ENCODE results near the gene TFEB.
A peak's percentile ranks its signal among the peaks of the same experiment; 100 is the strongest.

Gene TFEB

GRCh38 chr6:41736186-41736733 lies 852 bp upstream of the TFEB start:
- H3K4me3 ChIP-seq (ENCODE audit: low read length in 2 of 2): peak overlapping the region in 1 of 2 donors; percentile 15

GRCh38 chr6:41734666-41735426 lies 562 bp downstream of the TFEB start:
- Histone ChIP-seq H3K27ac (ENCODE audit: low read length) (peak overlapping the region; percentile 82), H3K4me3 (ENCODE audit: low read length in 2 of 2) (peak overlapping the region; percentile 84 to 86), H3K27me3 (ENCODE audit: control insufficient read depth in 1 of 2, insufficient read depth in 2 of 2, low read length in 2 of 2) (no peaks in the 10 kb centered on the region), H3K36me3 (ENCODE audit: control insufficient read depth in 2 of 2, insufficient read depth in 2 of 2, low read length in 2 of 2) (no peaks in the 10 kb centered on the region), H3K9ac (ENCODE audit: low read length in 2 of 2) (peak overlapping the region; percentile 74 to 82), H3K4me1 (ENCODE audit: control insufficient read depth, insufficient read depth, low read length) (peaks cover 45% of the 10 kb centered on the region), H3K9me3 (ENCODE audit: control insufficient read depth in 2 of 2, low read length in 2 of 2) (no peaks in the 10 kb centered on the region)

More at GRCh38 chr6:41736186-41736733, 852 bp upstream of the TFEB start:
- H3K9me3 ChIP-seq (ENCODE audit: control insufficient read depth in 2 of 2, low read length in 2 of 2): no peaks in the 10 kb centered on the region
- no peaks in the 10 kb centered on the region for H3K27me3 ChIP-seq (ENCODE audit: control insufficient read depth in 1 of 2, insufficient read depth in 2 of 2, low read length in 2 of 2)
- H3K27ac ChIP-seq (ENCODE audit: low read length): no peak overlapping the region
- H3K4me1 ChIP-seq (ENCODE audit: control insufficient read depth, insufficient read depth, low read length): peaks cover 31% of the 10 kb centered on the region
- H3K9ac ChIP-seq (ENCODE audit: low read length in 2 of 2): no peak overlapping the region
- H3K36me3 ChIP-seq (ENCODE audit: control insufficient read depth in 2 of 2, insufficient read depth in 2 of 2, low read length in 2 of 2): no peaks in the 10 kb centered on the region

- H3K27ac ChIP-seq (ENCODE audit: low read length): peak overlapping the region; percentile 82
- no peaks in the 10 kb centered on the region for H3K27me3 ChIP-seq (ENCODE audit: control insufficient read depth in 1 of 2, insufficient read depth in 2 of 2, low read length in 2 of 2)
- peak overlapping the region; percentile 84 to 86 for H3K4me3 ChIP-seq (ENCODE audit: low read length in 2 of 2)
- peak overlapping the region; percentile 51 to 82 for H3K9ac ChIP-seq (ENCODE audit: low read length in 2 of 2)
- no peaks in the 10 kb centered on the region for H3K9me3 ChIP-seq (ENCODE audit: control insufficient read depth in 2 of 2, low read length in 2 of 2)
- H3K36me3 ChIP-seq (ENCODE audit: control insufficient read depth in 2 of 2, insufficient read depth in 2 of 2, low read length in 2 of 2): no peaks in the 10 kb centered on the region
- peaks cover 45% of the 10 kb centered on the region for H3K4me1 ChIP-seq (ENCODE audit: control insufficient read depth, insufficient read depth, low read length)
Observed at GRCh38 chr6:41733707-41734665, 1.4 kb downstream of the TFEB start.

- Histone ChIP-seq H3K27ac (ENCODE audit: low read length) (peak overlapping the region; percentile 82), H3K9me3 (ENCODE audit: control insufficient read depth in 2 of 2, low read length in 2 of 2) (no peaks in the 10 kb centered on the region), H3K9ac (ENCODE audit: low read length in 2 of 2) (peak overlapping the region; percentile 51 to 82), H3K4me3 (ENCODE audit: low read length in 2 of 2) (peak overlapping the region; percentile 84 to 86), H3K36me3 (ENCODE audit: control insufficient read depth in 2 of 2, insufficient read depth in 2 of 2, low read length in 2 of 2) (no peaks in the 10 kb centered on the region), H3K4me1 (ENCODE audit: control insufficient read depth, insufficient read depth, low read length) (peaks cover 45% of the 10 kb centered on the region), H3K27me3 (ENCODE audit: control insufficient read depth in 1 of 2, insufficient read depth in 2 of 2, low read length in 2 of 2) (no peaks in the 10 kb centered on the region)
Observed at GRCh38 chr6:41733360-41733706, 2.1 kb downstream of the TFEB start.

- H3K9ac ChIP-seq (ENCODE audit: low read length in 2 of 2): no peak overlapping the region
- peak overlapping the region; percentile 84 to 86 for H3K4me3 ChIP-seq (ENCODE audit: low read length in 2 of 2)
- peaks cover 0 to 5% of the 10 kb centered on the region in 2 donors for H3K36me3 ChIP-seq (ENCODE audit: control insufficient read depth in 2 of 2, insufficient read depth in 2 of 2, low read length in 2 of 2)
- no peaks in the 10 kb centered on the region for H3K27me3 ChIP-seq (ENCODE audit: control insufficient read depth in 1 of 2, insufficient read depth in 2 of 2, low read length in 2 of 2)
- peak overlapping the region; percentile 82 for H3K27ac ChIP-seq (ENCODE audit: low read length)
- no peaks in the 10 kb centered on the region for H3K9me3 ChIP-seq (ENCODE audit: control insufficient read depth in 2 of 2, low read length in 2 of 2)
- peaks cover 45% of the 10 kb centered on the region for H3K4me1 ChIP-seq (ENCODE audit: control insufficient read depth, insufficient read depth, low read length)
Observed at GRCh38 chr6:41732591-41733359, 2.6 kb downstream of the TFEB start.

GRCh38 chr6:41732149-41732548 lies 3.3 kb downstream of the TFEB start:
- Histone ChIP-seq H3K4me3 (ENCODE audit: low read length in 2 of 2) (no peak overlapping the region), H3K9ac (ENCODE audit: low read length in 2 of 2) (no peak overlapping the region), H3K9me3 (ENCODE audit: control insufficient read depth in 2 of 2, low read length in 2 of 2) (no peaks in the 10 kb centered on the region), H3K27ac (ENCODE audit: low read length) (no peak overlapping the region), H3K27me3 (ENCODE audit: control insufficient read depth in 1 of 2, insufficient read depth in 2 of 2, low read length in 2 of 2) (no peaks in the 10 kb centered on the region), H3K36me3 (ENCODE audit: control insufficient read depth in 2 of 2, insufficient read depth in 2 of 2, low read length in 2 of 2) (peaks cover 0 to 6% of the 10 kb centered on the region in 2 donors), H3K4me1 (ENCODE audit: control insufficient read depth, insufficient read depth, low read length) (peaks cover 45% of the 10 kb centered on the region)

- H3K4me1 ChIP-seq (ENCODE audit: control insufficient read depth, insufficient read depth, low read length): peaks cover 45% of the 10 kb centered on the region
Observed at GRCh38 chr6:41731561-41732086, 3.8 kb downstream of the TFEB start.

GRCh38 chr6:41730531-41731436 lies 4.6 kb downstream of the TFEB start:
- Histone ChIP-seq H3K9me3 (ENCODE audit: control insufficient read depth in 2 of 2, low read length in 2 of 2) (no peaks in the 10 kb centered on the region), H3K9ac (ENCODE audit: low read length in 2 of 2) (no peak overlapping the region), H3K36me3 (ENCODE audit: control insufficient read depth in 2 of 2, insufficient read depth in 2 of 2, low read length in 2 of 2) (peaks cover 0 to 6% of the 10 kb centered on the region in 2 donors), H3K27me3 (ENCODE audit: control insufficient read depth in 1 of 2, insufficient read depth in 2 of 2, low read length in 2 of 2) (no peaks in the 10 kb centered on the region), H3K4me3 (ENCODE audit: low read length in 2 of 2) (no peak overlapping the region), H3K27ac (ENCODE audit: low read length) (no peak overlapping the region), H3K4me1 (ENCODE audit: control insufficient read depth, insufficient read depth, low read length) (peaks cover 41% of the 10 kb centered on the region)

More at GRCh38 chr6:41731561-41732086, 3.8 kb downstream of the TFEB start:
- H3K27me3 ChIP-seq (ENCODE audit: control insufficient read depth in 1 of 2, insufficient read depth in 2 of 2, low read length in 2 of 2): no peaks in the 10 kb centered on the region
- no peak overlapping the region for H3K27ac ChIP-seq (ENCODE audit: low read length)
- H3K36me3 ChIP-seq (ENCODE audit: control insufficient read depth in 2 of 2, insufficient read depth in 2 of 2, low read length in 2 of 2): peaks cover 0 to 6% of the 10 kb centered on the region in 2 donors
- H3K4me3 ChIP-seq (ENCODE audit: low read length in 2 of 2): no peak overlapping the region
- H3K9ac ChIP-seq (ENCODE audit: low read length in 2 of 2): no peak overlapping the region
- no peaks in the 10 kb centered on the region for H3K9me3 ChIP-seq (ENCODE audit: control insufficient read depth in 2 of 2, low read length in 2 of 2)

- peaks cover 46% of the 10 kb centered on the region for H3K4me1 ChIP-seq (ENCODE audit: control insufficient read depth, insufficient read depth, low read length)
- H3K9ac ChIP-seq (ENCODE audit: low read length in 2 of 2): no peak overlapping the region
- H3K27me3 ChIP-seq (ENCODE audit: control insufficient read depth in 1 of 2, insufficient read depth in 2 of 2, low read length in 2 of 2): no peaks in the 10 kb centered on the region
- H3K9me3 ChIP-seq (ENCODE audit: control insufficient read depth in 2 of 2, low read length in 2 of 2): no peaks in the 10 kb centered on the region
- H3K4me3 ChIP-seq (ENCODE audit: low read length in 2 of 2): no peak overlapping the region
- H3K36me3 ChIP-seq (ENCODE audit: control insufficient read depth in 2 of 2, insufficient read depth in 2 of 2, low read length in 2 of 2): peaks cover 0 to 6% of the 10 kb centered on the region in 2 donors
- H3K27ac ChIP-seq (ENCODE audit: low read length): no peak overlapping the region
Observed at GRCh38 chr6:41729624-41730023, 5.8 kb downstream of the TFEB start.

All from stomach smooth muscle (tissue), 2 donors.